ENCODE data around the gene BCAS2. TPM values are rescaled to one million over a fixed set of nuclear protein-coding genes. Genes with fewer than 3 reads are reported as not detected.

Gene BCAS2
- total RNA-seq, 2 donors from 2014 or later = 19.0 to 31.0 TPM

GRCh38 chr1:114595602-114596001 lies 14.2 kb upstream of the BCAS2 start:
- peaks cover 2% of the 10 kb centered on the region for H3K36me3 ChIP-seq
- H3K9me3 ChIP-seq = no peaks in the 10 kb centered on the region
- ATAC-seq (ENCODE audit: insufficient number of reproducible peaks, low FRiP score, low read depth) (no peak), DNase-seq (ENCODE audit: low spot score) (no peak)
- no peak for TF ChIP-seq CTCF (IDR thresholded peaks at IDR 0.05)
- H3K27me3 ChIP-seq (replicated peaks; ENCODE audit: insufficient read depth) = no peaks in the 10 kb centered on the region
- no peaks in the 10 kb centered on the region for H3K4me1 ChIP-seq (ENCODE audit: control insufficient read depth in 1 of 2, low read depth in 2 of 2)
- no peak overlapping the region for H3K27ac ChIP-seq
- H3K4me3 ChIP-seq = no peak overlapping the region

- H3K4me3 ChIP-seq = no peak overlapping the region
- TF ChIP-seq CTCF (IDR thresholded peaks at IDR 0.05) = no peak
- no peak overlapping the region for H3K27ac ChIP-seq
- DNase-seq (ENCODE audit: low spot score) = no peak
- H3K4me1 ChIP-seq (ENCODE audit: control insufficient read depth in 1 of 2, low read depth in 2 of 2) = no peaks in the 10 kb centered on the region
- H3K9me3 ChIP-seq = no peaks in the 10 kb centered on the region
- no peaks in the 10 kb centered on the region for H3K27me3 ChIP-seq (replicated peaks; ENCODE audit: insufficient read depth)
- ATAC-seq (ENCODE audit: insufficient number of reproducible peaks, low FRiP score, low read depth) = no peak
- H3K36me3 ChIP-seq = peaks cover 2% of the 10 kb centered on the region
Observed at GRCh38 chr1:114594046-114594445, 12.6 kb upstream of the BCAS2 start.

GRCh38 chr1:114589122-114589521 lies 7.7 kb upstream of the BCAS2 start:
- Histone ChIP-seq H3K9me3 (no peaks in the 10 kb centered on the region), H3K36me3 (peaks cover 8% of the 10 kb centered on the region), H3K27ac (no peak overlapping the region), H3K4me3 (no peak overlapping the region), H3K27me3 (replicated peaks; ENCODE audit: insufficient read depth) (no peaks in the 10 kb centered on the region), H3K4me1 (ENCODE audit: control insufficient read depth in 1 of 2, low read depth in 2 of 2) (no peaks in the 10 kb centered on the region)
- no peak for TF ChIP-seq CTCF (IDR thresholded peaks at IDR 0.05)
- no peak for ATAC-seq (ENCODE audit: insufficient number of reproducible peaks, low FRiP score, low read depth)
- DNase-seq (ENCODE audit: low spot score) = no peak

- H3K4me1 ChIP-seq (ENCODE audit: control insufficient read depth in 1 of 2, low read depth in 2 of 2) = no peaks in the 10 kb centered on the region
- no peak for TF ChIP-seq CTCF (IDR thresholded peaks at IDR 0.05)
- H3K9me3 ChIP-seq = no peaks in the 10 kb centered on the region
- peaks cover 8% of the 10 kb centered on the region for H3K36me3 ChIP-seq
- DNase-seq (ENCODE audit: low spot score) (no peak), ATAC-seq (ENCODE audit: insufficient number of reproducible peaks, low FRiP score, low read depth) (no peak)
- no peak overlapping the region for H3K27ac ChIP-seq
- H3K4me3 ChIP-seq = no peak overlapping the region
- H3K27me3 ChIP-seq (replicated peaks; ENCODE audit: insufficient read depth) = no peaks in the 10 kb centered on the region
Observed at GRCh38 chr1:114588196-114588689, 6.8 kb upstream of the BCAS2 start.

GRCh38 chr1:114587203-114587991 lies 6.0 kb upstream of the BCAS2 start:
- no peaks in the 10 kb centered on the region for H3K27me3 ChIP-seq (replicated peaks; ENCODE audit: insufficient read depth)
- peaks cover 5% of the 10 kb centered on the region for H3K36me3 ChIP-seq
- no peak overlapping the region for H3K4me3 ChIP-seq
- no peaks in the 10 kb centered on the region for H3K4me1 ChIP-seq (ENCODE audit: control insufficient read depth in 1 of 2, low read depth in 2 of 2)
- H3K9me3 ChIP-seq = no peaks in the 10 kb centered on the region
- no peak overlapping the region for H3K27ac ChIP-seq
- ATAC-seq (ENCODE audit: insufficient number of reproducible peaks, low FRiP score, low read depth) (no peak), DNase-seq (ENCODE audit: low spot score) (no peak)
- no peak for TF ChIP-seq CTCF (IDR thresholded peaks at IDR 0.05)
